ENCODE data around the gene CLDN6. TPM values are rescaled to one million over a fixed set of nuclear protein-coding genes. Genes with fewer than 3 reads are reported as not detected.

Gene CLDN6
- total and polyA plus RNA-seq, 8 donors = not detected

DNA sequence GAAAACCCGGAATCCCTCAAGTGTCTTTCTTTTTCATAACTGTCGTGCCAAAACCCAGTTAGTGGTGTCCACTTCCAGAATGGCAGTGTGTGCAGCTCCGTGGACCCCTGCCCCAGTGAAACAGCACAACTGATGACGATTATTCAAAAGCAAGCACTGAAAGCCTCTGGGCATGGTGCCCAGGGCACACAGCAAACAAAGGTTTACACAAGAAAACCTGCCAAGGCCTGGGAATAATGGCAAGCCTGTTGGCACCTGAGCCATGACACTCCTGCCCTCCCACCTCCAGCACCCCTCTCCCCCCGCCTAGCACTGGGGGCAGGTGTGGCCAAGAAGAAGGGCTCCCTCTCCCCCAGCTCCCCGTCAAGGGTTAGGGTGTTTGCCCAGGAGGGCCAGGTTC, 40.5 kb downstream of the CLDN6 start:
- 29 to 60% (median 42%) methylated on average over 6 of the region's 6 CpGs for WGBS, 5 donors
- Histone ChIP-seq H3K9me3 (no peaks in the 10 kb centered on the region), H3K36me3 (peaks cover 0 to 7% (median 0%) of the 10 kb centered on the region in 4 donors), H3K27ac (peak overlapping the region; percentile 29 to 57 (median 54)), H3K4me3 (no peak overlapping the region), H3K27me3 (peaks cover 0 to 20% (median 7%) of the 10 kb centered on the region in 3 donors), H3K4me1 (peaks cover 26 to 41% (median 32%) of the 10 kb centered on the region in 4 donors)
- intact Hi-C loops (cut with DNase I; ENCODE audit: low total_unique reads) = no loop called here
- DNase-seq = peak in 1 of 2 donors; percentile 90
- TF ChIP-seq EP300 (IDR thresholded peaks at IDR 0.05) (no peak), POLR2AphosphoS5 (IDR thresholded peaks at IDR 0.05) (peak in 1 of 3 donors; percentile 20)

DNA sequence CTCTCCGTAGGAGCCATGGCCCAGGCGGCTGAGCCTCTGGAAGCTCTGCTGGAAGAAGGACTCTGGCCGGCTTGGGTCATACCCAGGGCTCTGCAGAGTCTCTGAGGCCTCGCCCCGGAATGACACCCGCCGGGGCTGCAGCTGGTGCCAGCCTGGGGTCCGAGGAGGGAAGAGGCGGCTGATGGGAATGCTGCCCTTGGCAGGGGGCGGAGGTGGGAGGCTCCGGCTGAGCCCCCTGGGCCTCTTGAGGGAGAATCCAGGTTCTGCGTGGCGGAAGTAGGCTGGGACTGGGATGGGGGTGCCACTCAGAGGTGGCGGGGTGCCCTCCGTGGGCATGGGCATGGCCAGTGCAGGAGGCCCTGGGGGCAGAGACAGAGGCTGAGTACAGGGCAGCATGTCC, 41.3 kb downstream of the CLDN6 start:
- H3K27ac ChIP-seq = peak overlapping the region in 3 of 5 donors; percentile 3 to 56 (median 29)
- WGBS, 5 donors = 76 to 93% (median 82%) methylated on average over 6 to 15 of the region's 15 CpGs
- peaks cover 0 to 20% (median 7%) of the 10 kb centered on the region in 3 donors for H3K27me3 ChIP-seq
- peaks cover 26 to 41% (median 32%) of the 10 kb centered on the region in 4 donors for H3K4me1 ChIP-seq
- no peak overlapping the region for H3K4me3 ChIP-seq
- no peak for DNase-seq
- peaks cover 0 to 10% (median 0%) of the 10 kb centered on the region in 4 donors for H3K36me3 ChIP-seq
- H3K9me3 ChIP-seq = no peaks in the 10 kb centered on the region
- no peak for TF ChIP-seq POLR2A (IDR thresholded peaks at IDR 0.05)
- TF ChIP-seq POLR2AphosphoS5 (IDR thresholded peaks at IDR 0.05) = no peak
- TF ChIP-seq, protein P1, sequence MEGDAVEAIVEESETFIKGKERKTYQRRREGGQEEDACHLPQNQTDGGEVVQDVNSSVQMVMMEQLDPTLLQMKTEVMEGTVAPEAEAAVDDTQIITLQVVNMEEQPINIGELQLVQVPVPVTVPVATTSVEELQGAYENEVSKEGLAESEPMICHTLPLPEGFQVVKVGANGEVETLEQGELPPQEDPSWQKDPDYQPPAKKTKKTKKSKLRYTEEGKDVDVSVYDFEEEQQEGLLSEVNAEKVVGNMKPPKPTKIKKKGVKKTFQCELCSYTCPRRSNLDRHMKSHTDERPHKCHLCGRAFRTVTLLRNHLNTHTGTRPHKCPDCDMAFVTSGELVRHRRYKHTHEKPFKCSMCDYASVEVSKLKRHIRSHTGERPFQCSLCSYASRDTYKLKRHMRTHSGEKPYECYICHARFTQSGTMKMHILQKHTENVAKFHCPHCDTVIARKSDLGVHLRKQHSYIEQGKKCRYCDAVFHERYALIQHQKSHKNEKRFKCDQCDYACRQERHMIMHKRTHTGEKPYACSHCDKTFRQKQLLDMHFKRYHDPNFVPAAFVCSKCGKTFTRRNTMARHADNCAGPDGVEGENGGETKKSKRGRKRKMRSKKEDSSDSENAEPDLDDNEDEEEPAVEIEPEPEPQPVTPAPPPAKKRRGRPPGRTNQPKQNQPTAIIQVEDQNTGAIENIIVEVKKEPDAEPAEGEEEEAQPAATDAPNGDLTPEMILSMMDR (IDR thresholded peaks at IDR 0.05) = no peak
- no peak for TF ChIP-seq EP300 (IDR thresholded peaks at IDR 0.05)
- intact Hi-C loops (cut with DNase I; ENCODE audit: low total_unique reads) = no loop called here

DNA sequence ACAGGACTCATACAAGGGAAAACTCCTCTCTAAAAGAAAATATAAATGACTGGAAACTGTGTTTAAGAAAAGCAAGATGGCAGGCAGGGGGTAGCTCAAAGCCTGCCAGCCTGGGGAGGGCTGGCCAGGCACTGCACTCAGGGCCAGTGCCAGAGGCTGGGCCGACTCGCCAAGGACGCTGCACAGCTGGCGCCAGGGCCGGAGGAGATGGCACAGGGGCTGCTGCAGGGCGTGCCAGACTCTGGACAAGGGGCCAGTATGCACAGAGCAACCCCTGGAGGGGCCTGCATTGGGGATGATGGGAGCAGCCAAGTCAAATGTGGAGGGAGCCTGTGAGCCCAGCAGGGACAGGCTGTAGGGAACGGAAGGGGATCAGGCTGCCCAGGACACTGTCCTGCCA, 41.8 kb downstream of the CLDN6 start:
- Histone ChIP-seq H3K4me1 (peaks cover 25 to 40% (median 30%) of the 10 kb centered on the region in 4 donors), H3K27ac (no peak overlapping the region), H3K9me3 (no peaks in the 10 kb centered on the region), H3K36me3 (peaks cover 0 to 10% (median 0%) of the 10 kb centered on the region in 4 donors), H3K27me3 (peaks cover 0 to 20% (median 7%) of the 10 kb centered on the region in 3 donors), H3K4me3 (no peak overlapping the region)
- TF ChIP-seq, protein P1 (IDR thresholded peaks at IDR 0.05) = no peak
- TF ChIP-seq EP300 (IDR thresholded peaks at IDR 0.05) (no peak), POLR2AphosphoS5 (IDR thresholded peaks at IDR 0.05) (no peak), POLR2A (IDR thresholded peaks at IDR 0.05) (no peak)
- no peak for DNase-seq
- WGBS, 5 donors = 67 to 86% (median 80%) methylated on average over 7 of the region's 7 CpGs
- intact Hi-C loops (cut with DNase I; ENCODE audit: low total_unique reads) = no loop called here

DNA sequence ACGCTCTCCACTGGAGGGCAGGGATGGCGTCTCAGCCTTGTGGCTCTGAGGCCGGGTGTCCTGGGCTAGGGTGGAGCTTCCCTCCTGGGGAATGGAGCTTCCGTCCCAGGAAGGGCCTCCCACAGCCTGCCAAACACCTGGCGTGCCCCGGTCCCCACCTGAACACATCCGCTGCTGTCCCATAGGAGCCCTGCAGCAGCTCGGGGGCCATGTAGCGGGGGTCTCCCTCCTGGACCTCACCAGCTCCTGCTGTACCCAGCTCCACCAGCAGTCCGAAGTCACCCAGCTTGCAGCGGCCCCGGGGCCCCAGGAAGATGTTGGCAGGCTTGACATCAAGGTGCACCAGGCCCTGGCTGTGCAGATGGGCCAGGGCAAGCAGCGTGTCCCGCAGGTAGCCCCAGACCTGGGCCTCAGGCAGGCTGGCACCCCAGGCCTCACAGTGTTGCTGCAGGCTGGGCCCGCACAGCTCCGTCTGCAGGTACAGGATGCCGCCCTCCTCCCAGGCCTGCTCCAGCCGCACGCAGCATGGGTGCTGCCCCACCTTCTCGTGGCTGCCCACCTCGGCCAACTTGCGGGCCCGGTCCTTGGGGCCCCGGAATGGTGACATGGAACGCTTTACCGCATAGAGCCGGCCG, 42.7 kb downstream of the CLDN6 start:
- peaks cover 0 to 10% (median 0%) of the 10 kb centered on the region in 4 donors for H3K36me3 ChIP-seq
- DNase-seq = no peak
- H3K4me1 ChIP-seq = peaks cover 24 to 43% (median 31%) of the 10 kb centered on the region in 4 donors
- no peak overlapping the region for H3K27ac ChIP-seq
- WGBS, 5 donors = 91 to 95% (median 92%) methylated on average over 12 to 28 of the region's 28 CpGs
- peaks cover 0 to 23% (median 7%) of the 10 kb centered on the region in 3 donors for H3K27me3 ChIP-seq
- no peak for TF ChIP-seq EP300 (IDR thresholded peaks at IDR 0.05)
- TF ChIP-seq, protein P1 (IDR thresholded peaks at IDR 0.05) = no peak
- H3K4me3 ChIP-seq = no peak overlapping the region
- no peaks in the 10 kb centered on the region for H3K9me3 ChIP-seq
- intact Hi-C loops (cut with DNase I; ENCODE audit: low total_unique reads) = no loop called here

All from stomach (tissue), 9 donors.